ENCODE measurements around the gene RERG.

- TF ChIP-seq POLR2AphosphoS5 (IDR thresholded peaks at IDR 0.05) (no peak), POLR2A (IDR thresholded peaks at IDR 0.05) (no peak)
- TF ChIP-seq, protein P1, sequence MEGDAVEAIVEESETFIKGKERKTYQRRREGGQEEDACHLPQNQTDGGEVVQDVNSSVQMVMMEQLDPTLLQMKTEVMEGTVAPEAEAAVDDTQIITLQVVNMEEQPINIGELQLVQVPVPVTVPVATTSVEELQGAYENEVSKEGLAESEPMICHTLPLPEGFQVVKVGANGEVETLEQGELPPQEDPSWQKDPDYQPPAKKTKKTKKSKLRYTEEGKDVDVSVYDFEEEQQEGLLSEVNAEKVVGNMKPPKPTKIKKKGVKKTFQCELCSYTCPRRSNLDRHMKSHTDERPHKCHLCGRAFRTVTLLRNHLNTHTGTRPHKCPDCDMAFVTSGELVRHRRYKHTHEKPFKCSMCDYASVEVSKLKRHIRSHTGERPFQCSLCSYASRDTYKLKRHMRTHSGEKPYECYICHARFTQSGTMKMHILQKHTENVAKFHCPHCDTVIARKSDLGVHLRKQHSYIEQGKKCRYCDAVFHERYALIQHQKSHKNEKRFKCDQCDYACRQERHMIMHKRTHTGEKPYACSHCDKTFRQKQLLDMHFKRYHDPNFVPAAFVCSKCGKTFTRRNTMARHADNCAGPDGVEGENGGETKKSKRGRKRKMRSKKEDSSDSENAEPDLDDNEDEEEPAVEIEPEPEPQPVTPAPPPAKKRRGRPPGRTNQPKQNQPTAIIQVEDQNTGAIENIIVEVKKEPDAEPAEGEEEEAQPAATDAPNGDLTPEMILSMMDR (IDR thresholded peaks at IDR 0.05) = no peak
Measured at GRCh38 chr12:15200641-15201040, 20.6 kb downstream of the RERG start.
